Retinal pigment epithelial cell (primary cell): ENCODE measurements around the gene NRXN2.
"Not testable (repeated sequence)": the region's sequence is repeated elsewhere in the genome, so short reads cannot be mapped to it uniquely, and the experiment has no call there.

Experiments
- DNase-seq: peaks from one replicate; pipeline ENCODE4 v3.0.0-alpha.2; 2010; ENCODE audit warnings: low read depth
- H3K4me3 ChIP-seq: 2 replicates; pipeline ENCODE4 v1.5.1; 2011; ENCODE audit warnings: mild to moderate bottlenecking, low read length, control low read depth, moderate library complexity
- CTCF ChIP-seq: conservative IDR thresholded peaks from 2 replicates; pipeline ENCODE4 v1.5.1; 2011; ENCODE audit warnings: low read depth, low read length, control low read depth, inconsistent platforms

Gene NRXN2

GRCh38 chr11:64672875-64673274, 50.1 kb downstream of the NRXN2 start:
- TF ChIP-seq CTCF: no peak
- DNase-seq: no peak
- H3K4me3 ChIP-seq: no peak overlapping the region

- H3K4me3 ChIP-seq: no peak overlapping the region
- DNase-seq: no peak
- no peak for TF ChIP-seq CTCF
Measured at GRCh38 chr11:64670975-64671374, 52.0 kb downstream of the NRXN2 start.

- DNase-seq: no peak
- H3K4me3 ChIP-seq: no peak overlapping the region
- no peak for TF ChIP-seq CTCF
Measured at GRCh38 chr11:64667154-64667745, 55.7 kb downstream of the NRXN2 start.

GRCh38 chr11:64665411-64665821, 57.6 kb downstream of the NRXN2 start:
- no peak for DNase-seq
- no peak for TF ChIP-seq CTCF
- no peak overlapping the region for H3K4me3 ChIP-seq

GRCh38 chr11:64664236-64664870, 58.6 kb downstream of the NRXN2 start:
- DNase-seq, H3K4me3 ChIP-seq: not testable (repeated sequence)

- no peak for TF ChIP-seq CTCF
- H3K4me3 ChIP-seq: no peak overlapping the region
- no peak for DNase-seq
Measured at GRCh38 chr11:64663656-64664055, 59.3 kb downstream of the NRXN2 start.

- H3K4me3 ChIP-seq: no peak overlapping the region
- DNase-seq: no peak
Measured at GRCh38 chr11:64661614-64662013, 61.4 kb downstream of the NRXN2 start.

More at GRCh38 chr11:64661614-64662013, 61.4 kb downstream of the NRXN2 start:
- no peak for TF ChIP-seq CTCF
